WTC11 (cell line): Measurements from ENCODE around the gene GLT6D1. TPM values are rescaled to one million over a fixed set of nuclear protein-coding genes. Genes with fewer than 3 reads are reported as not detected.

Experiments
- ATAC-seq: fragments of 200-7000 bp; cut with Tn5 transposase; 2 replicates; pipeline ENCODE4 v1.10.0; 2021; ENCODE audit warnings: mild to moderate bottlenecking, moderate library complexity
- CTCF ChIA-PET: fragments of 300-600 bp; sonication (Branson Sonifier 250); formaldehyde crosslinking; loops from one replicate; lab custom pipeline; 2021; ENCODE audit warnings: antibody characterized with exemption; lab: Charles Lee
- POLR2A ChIA-PET: fragments of 350-600 bp; sonication (Branson Sonifier 250); formaldehyde crosslinking; loops from one replicate; lab custom pipeline; 2021; ENCODE audit warnings: antibody characterized with exemption; lab: Charles Lee
- DNase-seq: peaks from one replicate; pipeline ENCODE4 v3.0.0; 2021; ENCODE audit warnings: low spot score
- H3K27ac Mint-ChIP-seq: 2 replicates; pipeline ENCODE4 v1.8.0; 2021; ENCODE audit warnings: mixed read lengths
- H3K27me3 Mint-ChIP-seq: 2 replicates; pipeline ENCODE4 v1.8.0; 2021; ENCODE audit warnings: low read depth, mild to moderate bottlenecking, moderate library complexity, mixed read lengths
- H3K36me3 Mint-ChIP-seq: 2 replicates; pipeline ENCODE4 v1.8.0; 2021; ENCODE audit warnings: mixed read lengths
- H3K4me1 Mint-ChIP-seq: 2 replicates; pipeline ENCODE4 v1.8.0; 2022; ENCODE audit warnings: mixed read lengths
- H3K4me3 Mint-ChIP-seq: 2 replicates; pipeline ENCODE4 v1.8.0; 2021; ENCODE audit warnings: mild to moderate bottlenecking, moderate library complexity, mixed read lengths
- H3K9me3 Mint-ChIP-seq: 2 replicates; pipeline ENCODE4 v1.8.0; 2021; ENCODE audit warnings: mixed read lengths
- CDX4 ChIP-seq: fragments of 250-450 bp; sonication (Bioruptor Pico); IDR thresholded peaks from 2 replicates; pipeline ENCODE4 v1.9.0; 2021; ENCODE audit warnings: moderate library complexity, mild to moderate bottlenecking, inconsistent platforms, borderline replicate concordance
- CREB1 ChIP-seq: sonication (generic); formaldehyde crosslinking; IDR thresholded peaks from 2 replicates; pipeline ENCODE4 v1.8.0; 2023; ENCODE audit warnings: mild to moderate bottlenecking, missing genetic modification reagents
- E2F1 ChIP-seq: sonication (generic); formaldehyde crosslinking; IDR thresholded peaks from 2 replicates; pipeline ENCODE4 v1.8.0; 2022; ENCODE audit warnings: mild to moderate bottlenecking, missing genetic modification reagents
- FOXP4 ChIP-seq: sonication (generic); formaldehyde crosslinking; IDR thresholded peaks from 2 replicates; pipeline ENCODE4 v1.8.0; 2022; ENCODE audit warnings: mild to moderate bottlenecking, missing genetic modification reagents
- GABPB1 ChIP-seq: sonication (generic); formaldehyde crosslinking; IDR thresholded peaks from 2 replicates; pipeline ENCODE4 v1.8.1; 2023; ENCODE audit warnings: mild to moderate bottlenecking, missing genetic modification reagents
- HMGXB4 ChIP-seq: sonication (generic); formaldehyde crosslinking; IDR thresholded peaks from 2 replicates; pipeline ENCODE4 v1.8.1; 2023; ENCODE audit warnings: mild to moderate bottlenecking, moderate library complexity, missing genetic modification reagents
- JUN ChIP-seq: sonication (generic); formaldehyde crosslinking; IDR thresholded peaks from 2 replicates; pipeline ENCODE4 v1.8.0; 2023; ENCODE audit warnings: mild to moderate bottlenecking, missing genetic modification reagents
- MLX ChIP-seq: sonication (generic); formaldehyde crosslinking; IDR thresholded peaks from 2 replicates; pipeline ENCODE4 v1.8.1; 2023; ENCODE audit warnings: mild to moderate bottlenecking, missing genetic modification reagents, moderate library complexity
- MXD4 ChIP-seq: fragments of 250-450 bp; sonication (Bioruptor Pico); IDR thresholded peaks from 2 replicates; pipeline ENCODE4 v1.8.0; 2021; ENCODE audit warnings: mild to moderate bottlenecking, moderate library complexity, borderline replicate concordance
- RELA ChIP-seq: sonication (generic); formaldehyde crosslinking; IDR thresholded peaks from 2 replicates; pipeline ENCODE4 v1.8.1; 2022; ENCODE audit warnings: missing genetic modification reagents, mild to moderate bottlenecking, borderline replicate concordance
- SMAD3 ChIP-seq: sonication (generic); formaldehyde crosslinking; IDR thresholded peaks from 2 replicates; pipeline ENCODE4 v1.8.0; 2022; ENCODE audit warnings: missing genetic modification reagents, mild to moderate bottlenecking, borderline replicate concordance
- SMAD4 ChIP-seq: sonication (generic); formaldehyde crosslinking; IDR thresholded peaks from 2 replicates; pipeline ENCODE4 v1.8.0; 2022; ENCODE audit warnings: mild to moderate bottlenecking, missing genetic modification reagents
- ZNF425 ChIP-seq: fragments of 250-450 bp; sonication (Bioruptor Pico); conservative IDR thresholded peaks from 2 replicates; pipeline ENCODE4 v1.9.0; 2021; ENCODE audit warnings: mild to moderate bottlenecking
- total RNA-seq: library from RNA; stranded (reverse); gene quantifications from 3 replicates; pipeline ENCODE4 v1.2.3, GENCODE V29; 2021

The GLT6D1 gene
- total RNA-seq, 1 experiment from 2014 or later, result 0.37 TPM

- TF ChIP-seq GABPB1 (CRISPR knock-in tag), result no peak
- no peak for TF ChIP-seq E2F1 (CRISPR knock-in tag)
- TF ChIP-seq RELA (CRISPR knock-in tag), result no peak
- no peak for TF ChIP-seq JUN
Measured at GRCh38 chr9:135622415-135623020, 16.8 kb downstream of the GLT6D1 start (continued).

GRCh38 chr9:135620558-135620957 lies 18.8 kb downstream of the GLT6D1 start:
- Mint-ChIP-seq H3K4me3 (no peak overlapping the region), H3K9me3 (no peaks in the 10 kb centered on the region), H3K36me3 (no peaks in the 10 kb centered on the region), H3K4me1 (no peaks in the 10 kb centered on the region), H3K27me3 (no peaks in the 10 kb centered on the region), H3K27ac (no peak overlapping the region)
- ATAC-seq (no peak), DNase-seq (no peak)
- ChIA-PET POLR2A (interaction anchor here (0.5 kb wide), 1 partner anchor 10 kb away, joined by 4 read pairs; no protein-coding TSS in a partner anchor), CTCF (interaction anchor here (1.9 kb wide), 1 partner anchor 177 kb away, joined by 4 read pairs; no protein-coding TSS in a partner anchor)
- TF ChIP-seq SMAD3 (CRISPR knock-in tag) (no peak), SMAD4 (CRISPR knock-in tag) (no peak), ZNF425 (CRISPR knock-in tag) (no peak), HMGXB4 (CRISPR knock-in tag) (no peak), E2F1 (CRISPR knock-in tag) (no peak), CREB1 (no peak), JUN (no peak), MLX (CRISPR knock-in tag) (no peak), CDX4 (CRISPR knock-in tag) (no peak), FOXP4 (CRISPR knock-in tag) (no peak), MXD4 (no peak)
